BLaER1 treated with 17β-estradiol and CSF1 and Interleukin-3, amounts not matched to agents 10 nM and 100 nM (cell line): Measurements from ENCODE around the gene ZNF423.

Experiments
- H3K27ac ChIP-seq, 11 experiments: shearing (Covaris generic); formaldehyde crosslinking; 2 replicates each; pipeline ENCODE4 v1.8.1; 2022
- H3K27me3 ChIP-seq, 11 experiments: shearing (Covaris generic); formaldehyde crosslinking; 2 replicates each; pipeline ENCODE4 v1.8.1; 2022
- H3K36me3 ChIP-seq, 11 experiments: shearing (Covaris generic); formaldehyde crosslinking; 2 replicates each; pipeline ENCODE4 v1.8.1; 2022
- H3K4me1 ChIP-seq, 10 experiments: shearing (Covaris generic); formaldehyde crosslinking; 2 replicates each; pipeline ENCODE4 v1.8.1; 2022
- H3K4me2 ChIP-seq, 11 experiments: shearing (Covaris generic); formaldehyde crosslinking; 2 replicates each; pipeline ENCODE4 v1.8.1; 2022
- H3K4me3 ChIP-seq, 10 experiments: shearing (Covaris generic); formaldehyde crosslinking; 2 replicates each; pipeline ENCODE4 v1.8.1; 2022
- H3K9ac ChIP-seq, 11 experiments: shearing (Covaris generic); formaldehyde crosslinking; 2 replicates each; pipeline ENCODE4 v1.8.1; 2022
- H3K9me3 ChIP-seq, 11 experiments: shearing (Covaris generic); formaldehyde crosslinking; replicated peaks in 1 of 11; 2 replicates each; pipeline ENCODE4 v1.8.1; 2022
- H4K20me1 ChIP-seq, 11 experiments: shearing (Covaris generic); formaldehyde crosslinking; 2 replicates each; pipeline ENCODE4 v1.8.1; 2022
- Cebpa-rat ChIP-seq, 11 experiments: shearing (Covaris generic); IDR thresholded peaks; 2 replicates each; pipeline ENCODE4 v1.8.1; 2022

The ZNF423 gene

GRCh38 chr16:49801290-49801689 is 54.6 kb downstream of the ZNF423 start:
- Histone ChIP-seq H3K27ac (peak overlapping the region in 9 of 11 experiments; percentile 52 to 79 (median 75); a peak in 19 of 22 replicates), H3K4me1 (peaks cover 11 to 74% (median 45%) of the 10 kb centered on the region in 10 experiments), H4K20me1 (peaks cover 0 to 13% (median 0%) of the 10 kb centered on the region in 11 experiments; a peak in 2 of 22 replicates), H3K9ac (peak overlapping the region in 9 of 11 experiments; percentile 44 to 70 (median 64); a peak in 15 of 22 replicates), H3K4me2 (peak overlapping the region; percentile 63 to 89 (median 81); a peak in 21 of 22 replicates), H3K9me3 (no peaks in the 10 kb centered on the region), H3K36me3 (no peaks in the 10 kb centered on the region), H3K4me3 (peak overlapping the region in 1 of 10 experiments; percentile 54; a peak in 1 of 20 replicates), H3K27me3 (no peaks in the 10 kb centered on the region)
- TF ChIP-seq Cebpa-rat (IDR thresholded peaks at IDR 0.05) = no peak

GRCh38 chr16:49800876-49801275 is 55.0 kb downstream of the ZNF423 start:
- Histone ChIP-seq H3K27me3 (no peaks in the 10 kb centered on the region), H3K36me3 (no peaks in the 10 kb centered on the region), H3K9me3 (no peaks in the 10 kb centered on the region), H3K4me1 (peaks cover 11 to 74% (median 45%) of the 10 kb centered on the region in 10 experiments), H3K9ac (peak overlapping the region in 9 of 11 experiments; percentile 44 to 70 (median 64); a peak in 17 of 22 replicates), H3K4me3 (peak overlapping the region in 1 of 10 experiments; percentile 54; a peak in 1 of 20 replicates), H3K27ac (peak overlapping the region in 9 of 11 experiments; percentile 52 to 79 (median 75); a peak in 20 of 22 replicates), H4K20me1 (peaks cover 0 to 14% (median 0%) of the 10 kb centered on the region in 11 experiments; a peak in 3 of 22 replicates), H3K4me2 (peak overlapping the region; percentile 63 to 89 (median 81))
- peak in 5 of 11 experiments; percentile 14 to 55 (median 30); a peak in 4 of 22 replicates for TF ChIP-seq Cebpa-rat (IDR thresholded peaks at IDR 0.05)

GRCh38 chr16:49800441-49800840 is 55.5 kb downstream of the ZNF423 start:
- no peaks in the 10 kb centered on the region for H3K9me3 ChIP-seq
- H3K36me3 ChIP-seq = no peaks in the 10 kb centered on the region
- peak overlapping the region; percentile 63 to 89 (median 81) for H3K4me2 ChIP-seq
- H4K20me1 ChIP-seq = peaks cover 0 to 14% (median 0%) of the 10 kb centered on the region in 11 experiments; a peak in 4 of 22 replicates
- H3K4me3 ChIP-seq = peak overlapping the region in 1 of 10 experiments; percentile 54; a peak in 1 of 20 replicates
- peak overlapping the region in 9 of 11 experiments; percentile 44 to 70 (median 64); a peak in 17 of 22 replicates for H3K9ac ChIP-seq
- no peak for TF ChIP-seq Cebpa-rat (IDR thresholded peaks at IDR 0.05)
- peak overlapping the region in 9 of 11 experiments; percentile 52 to 79 (median 75); a peak in 18 of 22 replicates for H3K27ac ChIP-seq
- H3K4me1 ChIP-seq = peaks cover 11 to 74% (median 48%) of the 10 kb centered on the region in 10 experiments
- H3K27me3 ChIP-seq = no peaks in the 10 kb centered on the region

- H3K27ac ChIP-seq = no peak overlapping the region
- H3K9me3 ChIP-seq = no peaks in the 10 kb centered on the region
- no peak overlapping the region for H3K9ac ChIP-seq
- no peak overlapping the region for H3K4me3 ChIP-seq
- peak overlapping the region in 4 of 11 experiments; percentile 75 to 86 (median 84); a peak in 2 of 22 replicates for H3K4me2 ChIP-seq
- H3K4me1 ChIP-seq = peaks cover 11 to 84% (median 58%) of the 10 kb centered on the region in 10 experiments
- H4K20me1 ChIP-seq = peaks cover 0 to 23% (median 4%) of the 10 kb centered on the region in 11 experiments; a peak in 5 of 22 replicates
- no peaks in the 10 kb centered on the region for H3K27me3 ChIP-seq
- H3K36me3 ChIP-seq = no peaks in the 10 kb centered on the region
- TF ChIP-seq Cebpa-rat (IDR thresholded peaks at IDR 0.05) = no peak
These were observed 56.7 kb downstream of the ZNF423 start for GRCh38 chr16:49799172-49799571.

- Histone ChIP-seq H3K4me2 (peak overlapping the region in 7 of 11 experiments; percentile 8 to 90 (median 80); a peak in 9 of 22 replicates), H3K9ac (no peak overlapping the region), H3K4me3 (no peak overlapping the region), H4K20me1 (peaks cover 0 to 32% (median 8%) of the 10 kb centered on the region in 11 experiments; a peak in 6 of 22 replicates), H3K9me3 (no peaks in the 10 kb centered on the region), H3K27ac (no peak overlapping the region), H3K4me1 (peaks cover 10 to 86% (median 69%) of the 10 kb centered on the region in 10 experiments), H3K36me3 (no peaks in the 10 kb centered on the region), H3K27me3 (no peaks in the 10 kb centered on the region)
- TF ChIP-seq Cebpa-rat (IDR thresholded peaks at IDR 0.05) = no peak
These were observed 60.4 kb downstream of the ZNF423 start for GRCh38 chr16:49795513-49795912.

GRCh38 chr16:49793244-49793643 is 62.7 kb downstream of the ZNF423 start:
- Histone ChIP-seq H3K9me3 (no peaks in the 10 kb centered on the region), H4K20me1 (peaks cover 0 to 32% (median 8%) of the 10 kb centered on the region in 11 experiments; a peak in 7 of 22 replicates), H3K36me3 (peaks cover 0 to 5% (median 0%) of the 10 kb centered on the region in 11 experiments; a peak in 2 of 22 replicates), H3K9ac (peak overlapping the region in 4 of 11 experiments; percentile 15 to 55 (median 20); a peak in 4 of 22 replicates), H3K4me1 (peaks cover 7 to 69% (median 57%) of the 10 kb centered on the region in 10 experiments; a peak in 19 of 20 replicates), H3K27ac (peak overlapping the region in 4 of 11 experiments; percentile 25 to 60 (median 56); a peak in 5 of 22 replicates), H3K4me3 (peak overlapping the region in 1 of 10 experiments; percentile 19; a peak in 1 of 20 replicates), H3K4me2 (peak overlapping the region; percentile 26 to 90 (median 71); a peak in 20 of 22 replicates), H3K27me3 (no peaks in the 10 kb centered on the region)
- no peak for TF ChIP-seq Cebpa-rat (IDR thresholded peaks at IDR 0.05)

GRCh38 chr16:49789616-49790015 is 66.3 kb downstream of the ZNF423 start:
- H3K27me3 ChIP-seq = no peaks in the 10 kb centered on the region
- H3K9me3 ChIP-seq = no peaks in the 10 kb centered on the region
- peaks cover 7 to 33% (median 27%) of the 10 kb centered on the region in 10 experiments; a peak in 19 of 20 replicates for H3K4me1 ChIP-seq
- no peak overlapping the region for H3K4me2 ChIP-seq
- H3K9ac ChIP-seq = no peak overlapping the region
- TF ChIP-seq Cebpa-rat (IDR thresholded peaks at IDR 0.05) = no peak
- H4K20me1 ChIP-seq = peaks cover 0 to 16% (median 0%) of the 10 kb centered on the region in 11 experiments; a peak in 6 of 22 replicates
- no peak overlapping the region for H3K4me3 ChIP-seq
- H3K27ac ChIP-seq = no peak overlapping the region
- peaks cover 0 to 6% (median 0%) of the 10 kb centered on the region in 11 experiments; a peak in 2 of 22 replicates for H3K36me3 ChIP-seq

- no peak for TF ChIP-seq Cebpa-rat (IDR thresholded peaks at IDR 0.05)
- Histone ChIP-seq H3K9ac (no peak overlapping the region), H3K27ac (no peak overlapping the region), H3K36me3 (peaks cover 0 to 6% (median 0%) of the 10 kb centered on the region in 11 experiments; a peak in 4 of 22 replicates), H3K27me3 (no peaks in the 10 kb centered on the region), H3K4me3 (no peak overlapping the region), H3K4me2 (no peak overlapping the region), H3K9me3 (no peaks in the 10 kb centered on the region), H4K20me1 (peaks cover 0 to 11% (median 0%) of the 10 kb centered on the region in 11 experiments; a peak in 6 of 22 replicates), H3K4me1 (peaks cover 7 to 27% (median 21%) of the 10 kb centered on the region in 10 experiments; a peak in 19 of 20 replicates)
These were observed 66.9 kb downstream of the ZNF423 start for GRCh38 chr16:49788986-49789385.

GRCh38 chr16:49788572-49788971 is 67.3 kb downstream of the ZNF423 start:
- Histone ChIP-seq H4K20me1 (peaks cover 0 to 7% (median 0%) of the 10 kb centered on the region in 11 experiments; a peak in 6 of 22 replicates), H3K4me1 (peaks cover 7 to 23% (median 17%) of the 10 kb centered on the region in 10 experiments; a peak in 19 of 20 replicates), H3K27ac (no peak overlapping the region), H3K4me2 (no peak overlapping the region), H3K9ac (no peak overlapping the region), H3K27me3 (no peaks in the 10 kb centered on the region), H3K4me3 (no peak overlapping the region), H3K9me3 (no peaks in the 10 kb centered on the region), H3K36me3 (peaks cover 0 to 6% (median 0%) of the 10 kb centered on the region in 11 experiments; a peak in 4 of 22 replicates)
- TF ChIP-seq Cebpa-rat (IDR thresholded peaks at IDR 0.05) = no peak
